Peyer's patch (tissue), 4 donors: ENCODE results near the gene SFXN2. TPM values are rescaled to one million over a fixed set of nuclear protein-coding genes. Genes with fewer than 3 reads are reported as not detected.

Experiments used
- DNase-seq, 3 donors: peaks; one replicate each; pipeline ENCODE4 v3.0.0-alpha.2; 2017 to 2019
- H3K27ac ChIP-seq, 4 donors: fragments of 200-600 bp; sonication (generic); one replicate each; pipeline ENCODE4 v1.5.1; 2016 to 2019
- H3K27me3 ChIP-seq, 2 donors: fragments of 200-600 bp; sonication (generic); one replicate each; pipeline ENCODE4 v1.5.1; 2019
- H3K36me3 ChIP-seq, 3 donors: fragments of 200-600 bp; sonication (generic); one replicate each; pipeline ENCODE4 v1.5.1; 2016 to 2019
- H3K4me1 ChIP-seq, 4 donors: fragments of 200-600 bp; sonication (generic); one replicate each; pipeline ENCODE4 v1.5.1; 2016 to 2019
- H3K4me3 ChIP-seq, 4 donors: fragments of 200-600 bp; sonication (generic); 1 replicate in 3 of 4; 2 replicates in 1 of 4; pipeline ENCODE4 v1.5.1; 2016 to 2019; ENCODE audit warnings: mild to moderate bottlenecking in 1 of 4
- H3K9me3 ChIP-seq, 4 donors: fragments of 200-600 bp; sonication (generic); one replicate each; pipeline ENCODE4 v1.5.1; 2016 to 2019; ENCODE audit warnings: mild to moderate bottlenecking in 1 of 4
- CTCF ChIP-seq, 6 experiments: fragments of 450-650 bp in 4 of 6; fragments of 200-600 bp in 2 of 6; sonication (generic) in 1 of 6; IDR thresholded peaks; one replicate each; pipeline ENCODE4 v1.5.1; 2017 to 2019; ENCODE audit warnings: antibody characterized with exemption in 6 of 6, mild to moderate bottlenecking in 3 of 6, moderate library complexity in 1 of 6
- POLR2A ChIP-seq, 2 donors: fragments of 450-650 bp; IDR thresholded peaks; one replicate each; pipeline ENCODE4 v1.5.1; 2017; ENCODE audit warnings: antibody characterized with exemption in 2 of 2, mild to moderate bottlenecking in 2 of 2, moderate library complexity in 2 of 2
- total RNA-seq, 4 donors: library from RNA; depleted of rRNA; stranded (reverse); fragments of >200 nt; gene quantifications; one replicate each; pipeline ENCODE4 v1.1.0, GENCODE V29; 2016

The SFXN2 gene
- total RNA-seq, 4 donors from 2014 or later = 1.9 to 37.1 (median 8.0) TPM

- Histone ChIP-seq H3K4me1 (peaks cover 0 to 53% (median 3%) of the 10 kb centered on the region in 4 donors), H3K27me3 (no peaks in the 10 kb centered on the region), H3K9me3 (no peaks in the 10 kb centered on the region), H3K36me3 (no peaks in the 10 kb centered on the region), H3K4me3 (no peak overlapping the region), H3K27ac (peak overlapping the region in 2 of 4 donors; percentile 42 to 60)
- TF ChIP-seq CTCF (IDR thresholded peaks at IDR 0.05) (no peak), POLR2A (IDR thresholded peaks at IDR 0.05) (no peak)
- no peak for DNase-seq
Observed at GRCh38 chr10:102780527-102780808, 66.0 kb downstream of the SFXN2 start.

GRCh38 chr10:102781090-102781920 lies 66.9 kb downstream of the SFXN2 start:
- H3K27ac ChIP-seq = peak overlapping the region; percentile 12 to 90 (median 51)
- no peak for DNase-seq
- no peaks in the 10 kb centered on the region for H3K27me3 ChIP-seq
- peaks cover 0 to 56% (median 3%) of the 10 kb centered on the region in 4 donors for H3K4me1 ChIP-seq
- H3K4me3 ChIP-seq = no peak overlapping the region
- H3K9me3 ChIP-seq = no peaks in the 10 kb centered on the region
- no peaks in the 10 kb centered on the region for H3K36me3 ChIP-seq
- TF ChIP-seq CTCF (IDR thresholded peaks at IDR 0.05) = no peak
- no peak for TF ChIP-seq POLR2A (IDR thresholded peaks at IDR 0.05)

- Histone ChIP-seq H3K4me1 (peaks cover 0 to 62% (median 3%) of the 10 kb centered on the region in 4 donors), H3K4me3 (no peak overlapping the region)
- no peak for DNase-seq
Observed at GRCh38 chr10:102781921-102782557, 67.6 kb downstream of the SFXN2 start.

GRCh38 chr10:102782673-102783551 lies 68.5 kb downstream of the SFXN2 start:
- peaks cover 0 to 62% (median 3%) of the 10 kb centered on the region in 4 donors for H3K4me1 ChIP-seq
- no peaks in the 10 kb centered on the region for H3K36me3 ChIP-seq
- H3K9me3 ChIP-seq = no peaks in the 10 kb centered on the region
- no peak overlapping the region for H3K4me3 ChIP-seq
- DNase-seq = peak in 1 of 3 donors; percentile 58
- H3K27ac ChIP-seq = peak overlapping the region; percentile 58 to 90 (median 66)
- no peak for TF ChIP-seq POLR2A (IDR thresholded peaks at IDR 0.05)
- TF ChIP-seq CTCF (IDR thresholded peaks at IDR 0.05) = no peak
- H3K27me3 ChIP-seq = no peaks in the 10 kb centered on the region

More at GRCh38 chr10:102781921-102782557, 67.6 kb downstream of the SFXN2 start:
- Histone ChIP-seq H3K27me3 (no peaks in the 10 kb centered on the region), H3K27ac (peak overlapping the region; percentile 58 to 90 (median 66)), H3K36me3 (no peaks in the 10 kb centered on the region), H3K9me3 (no peaks in the 10 kb centered on the region)
- TF ChIP-seq CTCF (IDR thresholded peaks at IDR 0.05) (no peak), POLR2A (IDR thresholded peaks at IDR 0.05) (no peak)

GRCh38 chr10:102783568-102783967 lies 69.1 kb downstream of the SFXN2 start:
- peaks cover 0 to 55% (median 3%) of the 10 kb centered on the region in 4 donors for H3K4me1 ChIP-seq

More at GRCh38 chr10:102783568-102783967, 69.1 kb downstream of the SFXN2 start:
- no peak for DNase-seq
- Histone ChIP-seq H3K4me3 (no peak overlapping the region), H3K27me3 (no peaks in the 10 kb centered on the region), H3K9me3 (no peaks in the 10 kb centered on the region), H3K36me3 (no peaks in the 10 kb centered on the region), H3K27ac (peak overlapping the region; percentile 58 to 90 (median 66))
- TF ChIP-seq POLR2A (IDR thresholded peaks at IDR 0.05) (no peak), CTCF (IDR thresholded peaks at IDR 0.05) (no peak)
